ENCODE results near the gene PSMA6. TPM values are rescaled to one million over a fixed set of nuclear protein-coding genes. Genes with fewer than 3 reads are reported as not detected.

Gene PSMA6
- total and polyA plus RNA-seq, 2 of the 13 experiments (the other 11 are each of a cell fraction or from before 2014, with no cell fraction given): 525 to 1,109 TPM

DNA sequence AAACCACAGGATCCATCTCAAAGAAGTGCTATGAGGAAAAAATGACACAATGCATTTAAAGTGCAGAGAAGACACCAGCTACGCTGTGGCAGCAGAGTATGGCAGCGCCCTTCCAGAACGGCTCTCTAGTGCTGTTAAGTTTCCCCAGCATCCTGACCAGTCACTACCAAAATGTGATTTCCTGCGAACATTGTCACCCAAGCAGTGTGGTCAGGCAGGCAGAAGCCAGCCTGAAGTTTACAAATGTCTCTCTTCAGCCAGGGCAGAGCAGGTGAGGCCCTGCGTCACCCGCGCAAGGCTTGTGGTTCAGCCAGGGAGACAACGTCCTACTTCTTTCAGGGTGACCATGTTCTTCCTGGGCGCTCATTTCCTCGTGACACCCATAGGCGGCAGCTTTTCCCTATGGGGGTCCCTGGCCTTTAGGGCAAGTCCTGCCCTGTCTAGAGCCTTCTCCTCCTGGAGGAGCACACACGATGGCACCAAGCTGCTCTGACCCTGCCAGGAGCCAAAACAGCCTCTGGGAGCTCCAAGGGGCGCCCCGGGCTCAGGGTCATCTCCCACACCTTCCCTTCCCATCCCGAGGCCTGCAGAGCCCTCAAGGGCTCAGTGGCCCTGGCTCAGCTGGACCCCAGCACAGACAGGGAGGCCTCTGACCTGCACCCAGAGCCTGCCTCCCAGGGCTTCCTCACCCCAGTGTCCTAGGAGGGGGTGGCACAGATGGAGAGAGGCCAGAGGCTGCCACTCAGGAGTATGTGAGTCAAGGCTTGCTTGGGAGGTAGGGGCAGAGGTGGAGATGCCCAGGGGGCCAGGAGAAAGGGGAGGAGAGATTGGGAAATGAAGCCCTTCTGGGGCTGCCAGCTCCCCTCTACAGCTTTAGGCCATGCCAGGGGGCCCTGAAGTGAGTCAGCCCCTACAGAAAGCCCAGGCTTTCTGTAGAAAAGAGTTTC lies 41.9 kb downstream of the PSMA6 start (continued):
- TF ChIP-seq, protein P1, sequence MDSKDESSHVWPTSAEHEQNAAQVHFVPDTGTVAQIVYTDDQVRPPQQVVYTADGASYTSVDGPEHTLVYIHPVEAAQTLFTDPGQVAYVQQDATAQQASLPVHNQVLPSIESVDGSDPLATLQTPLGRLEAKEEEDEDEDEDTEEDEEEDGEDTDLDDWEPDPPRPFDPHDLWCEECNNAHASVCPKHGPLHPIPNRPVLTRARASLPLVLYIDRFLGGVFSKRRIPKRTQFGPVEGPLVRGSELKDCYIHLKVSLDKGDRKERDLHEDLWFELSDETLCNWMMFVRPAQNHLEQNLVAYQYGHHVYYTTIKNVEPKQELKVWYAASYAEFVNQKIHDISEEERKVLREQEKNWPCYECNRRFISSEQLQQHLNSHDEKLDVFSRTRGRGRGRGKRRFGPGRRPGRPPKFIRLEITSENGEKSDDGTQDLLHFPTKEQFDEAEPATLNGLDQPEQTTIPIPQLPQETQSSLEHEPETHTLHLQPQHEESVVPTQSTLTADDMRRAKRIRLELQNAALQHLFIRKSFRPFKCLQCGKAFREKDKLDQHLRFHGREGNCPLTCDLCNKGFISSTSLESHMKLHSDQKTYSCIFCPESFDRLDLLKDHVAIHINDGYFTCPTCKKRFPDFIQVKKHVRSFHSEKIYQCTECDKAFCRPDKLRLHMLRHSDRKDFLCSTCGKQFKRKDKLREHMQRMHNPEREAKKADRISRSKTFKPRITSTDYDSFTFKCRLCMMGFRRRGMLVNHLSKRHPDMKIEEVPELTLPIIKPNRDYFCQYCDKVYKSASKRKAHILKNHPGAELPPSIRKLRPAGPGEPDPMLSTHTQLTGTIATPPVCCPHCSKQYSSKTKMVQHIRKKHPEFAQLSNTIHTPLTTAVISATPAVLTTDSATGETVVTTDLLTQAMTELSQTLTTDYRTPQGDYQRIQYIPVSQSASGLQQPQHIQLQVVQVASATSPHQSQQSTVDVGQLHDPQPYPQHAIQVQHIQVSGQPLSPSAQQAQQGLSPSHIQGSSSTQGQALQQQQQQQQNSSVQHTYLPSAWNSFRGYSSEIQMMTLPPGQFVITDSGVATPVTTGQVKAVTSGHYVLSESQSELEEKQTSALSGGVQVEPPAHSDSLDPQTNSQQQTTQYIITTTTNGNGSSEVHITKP (CRISPR knock-in tag; IDR thresholded peaks at IDR 0.05; ENCODE audit: low read depth): peak; percentile 44
- TF ChIP-seq SAFB2 (CRISPR knock-in tag; IDR thresholded peaks at IDR 0.05; ENCODE audit: borderline replicate concordance, low read depth) (peak; percentile 57; the same call in 1 of the 2 replicates), ZNF12 (CRISPR knock-in tag; IDR thresholded peaks at IDR 0.05) (0 out of 2 replicates have a peak, but pooled peaks have one; percentile 53), ZC3H13 (CRISPR knock-in tag; IDR thresholded peaks at IDR 0.05) (no peak), KLF16 (CRISPR knock-in tag; IDR thresholded peaks at IDR 0.05) (peak in 1 of 2 experiments; percentile 59; a peak in 1 of 4 replicates), KAT7 (CRISPR knock-in tag; IDR thresholded peaks at IDR 0.05; ENCODE audit: borderline replicate concordance) (0 out of 2 replicates have a peak, but pooled peaks have one; percentile 68), RXRA (CRISPR knock-in tag; IDR thresholded peaks at IDR 0.05) (peak; percentile 75), HCFC1 (IDR thresholded peaks at IDR 0.05; ENCODE audit: low read depth, low read length) (no peak), NCOA1 (CRISPR knock-in tag; IDR thresholded peaks at IDR 0.05) (no peak), MAFG (CRISPR knock-in tag; IDR thresholded peaks at IDR 0.05) (no peak), ZNF589 (CRISPR knock-in tag; conservative IDR thresholded peaks at IDR 0.05) (no peak), PHB2 (IDR thresholded peaks at IDR 0.05; ENCODE audit: partially characterized antibody) (no peak), FOXK2 (IDR thresholded peaks at IDR 0.05) (no peak), ZNF234 (CRISPR knock-in tag; conservative IDR thresholded peaks at IDR 0.05) (no peak), SMAD1 (CRISPR knock-in tag; IDR thresholded peaks at IDR 0.05; ENCODE audit: borderline replicate concordance, low read depth) (peak; percentile 85), CENPX (CRISPR knock-in tag; IDR thresholded peaks at IDR 0.05) (no peak), ZNF138 (CRISPR knock-in tag; IDR thresholded peaks at IDR 0.05; ENCODE audit: low read depth) (no peak)
- TF ChIP-seq, protein P2, sequence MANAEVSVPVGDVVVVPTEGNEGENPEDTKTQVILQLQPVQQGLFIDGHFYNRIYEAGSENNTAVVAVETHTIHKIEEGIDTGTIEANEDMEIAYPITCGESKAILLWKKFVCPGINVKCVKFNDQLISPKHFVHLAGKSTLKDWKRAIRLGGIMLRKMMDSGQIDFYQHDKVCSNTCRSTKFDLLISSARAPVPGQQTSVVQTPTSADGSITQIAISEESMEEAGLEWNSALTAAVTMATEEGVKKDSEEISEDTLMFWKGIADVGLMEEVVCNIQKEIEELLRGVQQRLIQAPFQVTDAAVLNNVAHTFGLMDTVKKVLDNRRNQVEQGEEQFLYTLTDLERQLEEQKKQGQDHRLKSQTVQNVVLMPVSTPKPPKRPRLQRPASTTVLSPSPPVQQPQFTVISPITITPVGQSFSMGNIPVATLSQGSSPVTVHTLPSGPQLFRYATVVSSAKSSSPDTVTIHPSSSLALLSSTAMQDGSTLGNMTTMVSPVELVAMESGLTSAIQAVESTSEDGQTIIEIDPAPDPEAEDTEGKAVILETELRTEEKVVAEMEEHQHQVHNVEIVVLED (CRISPR knock-in tag; IDR thresholded peaks at IDR 0.05; ENCODE audit: borderline replicate concordance): no peak
- TF ChIP-seq, protein P3, sequence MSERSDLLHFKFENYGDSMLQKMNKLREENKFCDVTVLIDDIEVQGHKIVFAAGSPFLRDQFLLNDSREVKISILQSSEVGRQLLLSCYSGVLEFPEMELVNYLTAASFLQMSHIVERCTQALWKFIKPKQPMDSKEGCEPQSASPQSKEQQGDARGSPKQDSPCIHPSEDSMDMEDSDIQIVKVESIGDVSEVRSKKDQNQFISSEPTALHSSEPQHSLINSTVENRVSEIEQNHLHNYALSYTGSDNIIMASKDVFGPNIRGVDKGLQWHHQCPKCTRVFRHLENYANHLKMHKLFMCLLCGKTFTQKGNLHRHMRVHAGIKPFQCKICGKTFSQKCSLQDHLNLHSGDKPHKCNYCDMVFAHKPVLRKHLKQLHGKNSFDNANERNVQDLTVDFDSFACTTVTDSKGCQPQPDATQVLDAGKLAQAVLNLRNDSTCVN (CRISPR knock-in tag; IDR thresholded peaks at IDR 0.05; ENCODE audit: borderline replicate concordance): 0 out of 2 replicates have a peak, but pooled peaks have one; percentile 23
